MCF 10A (cell line): ENCODE data around the gene HGF. TPM values are rescaled to one million over a fixed set of nuclear protein-coding genes. Genes with fewer than 3 reads are reported as not detected.

ENCODE experiments used
- BruUV-seq: library from RNA; stranded (reverse); fragments of 400-500 nt; replicated peaks from 2 replicates; lab custom pipeline; 2021; lab: Mats Ljungman, UMichigan
- CTCF ChIA-PET: fragments of 300-600 bp; sonication (Branson Sonifier 250); formaldehyde crosslinking; extraction: SDS; loops from one replicate; lab custom pipeline; 2021; ENCODE audit warnings: antibody characterized with exemption, inconsistent platforms; lab: Yijun Ruan, JAX
- POLR2A ChIA-PET: fragments of 300-600, 350-650 bp; sonication (Branson Sonifier 250); formaldehyde crosslinking; extraction: SDS; loops from one replicate; lab custom pipeline; 2020; ENCODE audit warnings: antibody characterized with exemption, inconsistent platforms; lab: Yijun Ruan, JAX
- DNase-seq: peaks from one replicate; pipeline ENCODE4 v3.0.0-alpha.2; 2018; ENCODE audit not compliant: unreplicated experiment
- H3K27ac Mint-ChIP-seq: one replicate; pipeline ENCODE4 v1.8.0; 2022; ENCODE audit warnings: mild to moderate bottlenecking, low read depth, mixed read lengths; ENCODE audit not compliant: unreplicated experiment
- H3K27me3 Mint-ChIP-seq: one replicate; pipeline ENCODE4 v1.8.0; 2022; ENCODE audit warnings: mixed read lengths; ENCODE audit not compliant: insufficient read depth, unreplicated experiment
- H3K36me3 Mint-ChIP-seq: one replicate; pipeline ENCODE4 v1.8.0; 2022; ENCODE audit warnings: mild to moderate bottlenecking, moderate library complexity, mixed read lengths; ENCODE audit not compliant: insufficient read depth, unreplicated experiment
- H3K4me1 Mint-ChIP-seq: one replicate; pipeline ENCODE4 v1.8.0; 2022; ENCODE audit warnings: mixed read lengths; ENCODE audit not compliant: insufficient read depth, unreplicated experiment
- H3K4me3 Mint-ChIP-seq: one replicate; pipeline ENCODE4 v1.8.0; 2022; ENCODE audit warnings: mild to moderate bottlenecking, moderate library complexity, mixed read lengths; ENCODE audit not compliant: unreplicated experiment
- H3K9me3 Mint-ChIP-seq: one replicate; pipeline ENCODE4 v1.8.0; 2022; ENCODE audit warnings: mixed read lengths; ENCODE audit not compliant: unreplicated experiment
- intact Hi-C: fragments of 100-400 bp; cut with micrococcal nuclease; formaldehyde crosslinking; loops from 2 replicates; pipeline ENCODE4 v1.14.1; 2022
- total RNA-seq: library from RNA; stranded (reverse); gene quantifications from 2 replicates; pipeline ENCODE4 v1.2.3, GENCODE V29; 2022
- TF ChIP-seq, protein P1 (sequence below): fragments of 200-600 bp; IDR thresholded peaks from one replicate; pipeline ENCODE4 v1.8.0; 2022; ENCODE audit warnings: antibody characterized with exemption, mild to moderate bottlenecking; ENCODE audit not compliant: unreplicated experiment

The HGF gene
- total RNA-seq, 1 experiment from 2014 or later = not detected

DNA sequence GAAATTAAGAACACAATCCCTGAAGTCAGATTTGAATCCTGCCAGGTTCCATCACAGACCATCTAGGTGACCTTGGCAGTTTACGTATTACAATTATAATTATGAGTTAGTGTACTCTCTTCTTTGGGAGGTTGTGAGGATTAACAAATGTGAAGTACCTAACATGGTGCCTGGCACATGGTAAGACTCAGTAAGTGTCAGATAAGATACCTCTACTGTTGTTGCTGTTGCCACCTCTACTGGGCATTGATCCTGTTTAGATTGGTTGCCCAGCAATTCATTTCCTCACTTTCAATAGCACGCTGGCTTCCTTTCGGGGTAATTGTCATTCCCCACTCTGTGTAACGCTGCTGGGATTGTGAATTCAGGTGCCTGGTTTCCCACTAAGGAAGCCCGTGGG lies 31.7 kb upstream of the HGF start:
- no peaks in the 10 kb centered on the region for H3K4me1 Mint-ChIP-seq
- POLR2A ChIA-PET = no interaction called here
- H3K36me3 Mint-ChIP-seq = no peaks in the 10 kb centered on the region
- no TSS peak for BruUV-seq
- TF ChIP-seq, protein P1, sequence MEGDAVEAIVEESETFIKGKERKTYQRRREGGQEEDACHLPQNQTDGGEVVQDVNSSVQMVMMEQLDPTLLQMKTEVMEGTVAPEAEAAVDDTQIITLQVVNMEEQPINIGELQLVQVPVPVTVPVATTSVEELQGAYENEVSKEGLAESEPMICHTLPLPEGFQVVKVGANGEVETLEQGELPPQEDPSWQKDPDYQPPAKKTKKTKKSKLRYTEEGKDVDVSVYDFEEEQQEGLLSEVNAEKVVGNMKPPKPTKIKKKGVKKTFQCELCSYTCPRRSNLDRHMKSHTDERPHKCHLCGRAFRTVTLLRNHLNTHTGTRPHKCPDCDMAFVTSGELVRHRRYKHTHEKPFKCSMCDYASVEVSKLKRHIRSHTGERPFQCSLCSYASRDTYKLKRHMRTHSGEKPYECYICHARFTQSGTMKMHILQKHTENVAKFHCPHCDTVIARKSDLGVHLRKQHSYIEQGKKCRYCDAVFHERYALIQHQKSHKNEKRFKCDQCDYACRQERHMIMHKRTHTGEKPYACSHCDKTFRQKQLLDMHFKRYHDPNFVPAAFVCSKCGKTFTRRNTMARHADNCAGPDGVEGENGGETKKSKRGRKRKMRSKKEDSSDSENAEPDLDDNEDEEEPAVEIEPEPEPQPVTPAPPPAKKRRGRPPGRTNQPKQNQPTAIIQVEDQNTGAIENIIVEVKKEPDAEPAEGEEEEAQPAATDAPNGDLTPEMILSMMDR = no peak
- H3K27ac Mint-ChIP-seq = no peak overlapping the region
- H3K9me3 Mint-ChIP-seq = no peaks in the 10 kb centered on the region
- H3K4me3 Mint-ChIP-seq = no peak overlapping the region
- no peak for DNase-seq
- intact Hi-C loops = no loop called here
- CTCF ChIA-PET = no interaction called here
- peaks cover 70% of the 10 kb centered on the region for H3K27me3 Mint-ChIP-seq

DNA sequence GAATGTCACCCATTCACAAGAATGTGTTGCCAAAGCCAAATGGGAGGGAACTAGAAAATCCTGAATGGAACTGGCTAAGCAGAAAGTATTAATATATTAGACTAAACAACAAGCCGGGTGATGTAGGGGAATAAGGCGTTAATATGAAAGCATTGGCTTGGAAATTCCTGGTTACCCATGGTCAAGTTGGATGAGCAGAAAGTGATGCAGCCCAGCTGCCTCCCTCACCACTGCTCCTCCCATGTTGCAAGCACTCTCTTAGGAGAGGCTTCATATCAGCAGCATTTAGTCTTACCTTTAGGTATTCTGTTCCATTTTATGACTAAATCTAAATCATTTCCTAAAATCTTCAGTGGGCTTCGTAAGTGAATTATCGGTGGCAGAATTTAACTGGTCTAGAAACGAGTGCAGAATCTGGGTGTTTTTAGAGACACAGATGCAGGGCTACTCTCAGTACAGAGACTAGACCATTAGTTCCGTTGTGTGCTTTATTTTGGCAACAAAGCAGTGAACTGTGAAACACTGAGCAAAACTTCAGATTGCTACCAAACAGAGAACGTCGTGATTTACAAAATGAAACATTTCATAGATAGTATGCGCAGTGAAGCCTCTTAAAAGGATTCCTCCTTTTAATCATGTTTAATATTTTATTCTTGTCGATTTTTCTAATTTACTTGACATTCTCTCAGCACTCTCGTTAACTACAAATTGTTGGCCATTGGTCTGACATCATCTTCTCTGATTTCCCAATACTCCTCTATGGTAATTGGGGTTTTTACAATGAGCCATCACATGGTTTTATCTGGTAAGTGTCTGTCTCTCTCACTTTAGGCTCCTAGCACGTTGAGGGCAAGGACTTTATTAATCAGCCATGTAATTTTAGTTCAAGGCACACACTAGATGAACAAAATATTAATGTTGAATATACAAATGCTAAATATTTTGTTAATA lies 22.0 kb upstream of the HGF start:
- H3K4me3 Mint-ChIP-seq = no peak overlapping the region
- intact Hi-C loops = no loop called here
- TF ChIP-seq, protein P1 = no peak
- CTCF ChIA-PET = interaction anchor here (0.6 kb wide), 1 partner anchor 66 kb away, joined by 3 read pairs; no protein-coding TSS in a partner anchor
- no TSS peak for BruUV-seq
- H3K36me3 Mint-ChIP-seq = no peaks in the 10 kb centered on the region
- H3K4me1 Mint-ChIP-seq = no peaks in the 10 kb centered on the region
- H3K9me3 Mint-ChIP-seq = no peaks in the 10 kb centered on the region
- no peak overlapping the region for H3K27ac Mint-ChIP-seq
- POLR2A ChIA-PET = no interaction called here
- peaks cover 97% of the 10 kb centered on the region for H3K27me3 Mint-ChIP-seq
- DNase-seq = no peak

DNA sequence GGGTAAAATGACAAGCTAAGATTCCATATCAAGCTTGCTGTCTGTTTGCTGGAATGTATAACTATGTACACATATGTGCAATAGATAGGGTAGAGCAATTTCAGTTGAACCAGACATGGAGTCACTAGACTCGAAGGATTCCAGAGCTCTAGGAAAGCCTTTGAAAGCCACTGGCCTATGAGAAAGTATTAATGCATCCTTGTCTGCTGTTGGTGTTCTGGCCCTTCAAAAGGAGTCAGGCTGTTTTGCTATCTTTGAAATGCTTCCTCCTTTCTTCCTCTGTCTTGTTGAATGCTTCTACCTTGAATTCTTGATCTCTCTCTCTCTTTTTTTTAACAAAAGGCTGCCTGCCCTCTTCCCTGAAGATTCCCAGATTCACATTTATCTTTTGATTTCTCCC lies 20.8 kb upstream of the HGF start:
- no peak for DNase-seq
- Mint-ChIP-seq H3K4me1 (no peaks in the 10 kb centered on the region), H3K36me3 (no peaks in the 10 kb centered on the region), H3K27ac (no peak overlapping the region), H3K9me3 (no peaks in the 10 kb centered on the region), H3K4me3 (no peak overlapping the region), H3K27me3 (peaks cover 90% of the 10 kb centered on the region)
- TF ChIP-seq, protein P1 = no peak
- CTCF ChIA-PET = no interaction called here
- POLR2A ChIA-PET = no interaction called here
- BruUV-seq = no TSS peak
- intact Hi-C loops = no loop called here

DNA sequence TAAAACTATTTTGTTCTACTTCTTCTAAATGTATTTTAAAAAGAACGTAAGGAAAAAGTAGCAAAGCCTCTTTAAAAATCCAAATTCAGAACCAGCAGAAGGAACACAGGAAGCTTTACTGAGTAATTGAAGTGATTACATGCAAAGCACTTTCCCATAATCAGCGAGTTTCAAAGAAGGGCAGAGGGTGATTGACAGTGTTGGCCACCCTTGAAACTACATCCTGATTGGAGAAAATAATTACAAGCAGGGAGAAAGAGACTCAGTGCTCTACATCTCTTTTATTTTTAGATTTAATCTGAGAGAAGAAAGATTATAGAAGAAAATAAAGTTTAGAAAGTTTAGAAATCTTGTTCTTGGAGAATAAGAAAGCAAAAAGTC lies 20.3 kb upstream of the HGF start:
- no peak overlapping the region for H3K27ac Mint-ChIP-seq
- H3K4me1 Mint-ChIP-seq = no peaks in the 10 kb centered on the region
- ChIA-PET CTCF (interaction anchor here (0.6 to 1.4 kb wide), 3 partner anchors 13 to 289 kb away, joined by 3 to 5 read pairs (median 3); no protein-coding TSS in a partner anchor), POLR2A (no interaction called here)
- no TSS peak for BruUV-seq
- H3K36me3 Mint-ChIP-seq = no peaks in the 10 kb centered on the region
- no peaks in the 10 kb centered on the region for H3K9me3 Mint-ChIP-seq
- intact Hi-C loops = no loop called here
- no peak for DNase-seq
- peaks cover 85% of the 10 kb centered on the region for H3K27me3 Mint-ChIP-seq
- no peak overlapping the region for H3K4me3 Mint-ChIP-seq
- TF ChIP-seq, protein P1 = no peak
